HCT116 (cell line): ENCODE data around the gene PTPRA. TPM values are rescaled to one million over a fixed set of nuclear protein-coding genes. Genes with fewer than 3 reads are reported as not detected.

Experiments used
- ATAC-seq: fragments of 200-7000 bp; cut with Tn5 transposase; 2 replicates; pipeline ENCODE4 v1.9.1; 2020; ENCODE audit warnings: mild to moderate bottlenecking, moderate library complexity
- BruUV-seq: library from RNA; stranded (reverse); fragments of 400-500 nt; replicated peaks from 2 replicates; lab custom pipeline; 2021; lab: Mats Ljungman, UMichigan
- CTCF ChIA-PET: fragments of 300-600 bp; sonication (Branson Sonifier 250); formaldehyde crosslinking; loops from one replicate; lab custom pipeline; 2021; ENCODE audit warnings: antibody characterized with exemption; lab: Charles Lee
- POLR2A ChIA-PET: fragments of 300-600, 350-600 bp; sonication (Branson Sonifier 250); formaldehyde crosslinking; loops from one replicate; lab custom pipeline; 2021; ENCODE audit warnings: antibody characterized with exemption; lab: Charles Lee
- RAD21 ChIA-PET, 2 experiments: fragments of 300-600 bp; sonication (Branson Sonifier 250); formaldehyde crosslinking; loops; one replicate each; lab custom pipeline; 2023; ENCODE audit warnings: low total read pairs in 2 of 2; ENCODE audit not compliant: uncharacterized antibody in 2 of 2, unreplicated experiment in 2 of 2, low non-redundant PET in 1 of 2; lab: Charles Lee
- DNase-seq: peaks from one replicate; pipeline ENCODE4 v3.0.0-alpha.2; 2010; ENCODE audit warnings: low read depth, low spot score
- H2AFZ ChIP-seq: fragments of 200-600 bp; shearing (Covaris generic), sonication (generic); 2 replicates; pipeline ENCODE4 v1.6.1; 2017; ENCODE audit warnings: low read depth, mixed run types, mixed read lengths, antibody characterized with exemption, low read length; ENCODE audit not compliant: poor library complexity, severe bottlenecking
- H3K27ac ChIP-seq: 2 replicates; pipeline ENCODE4 v1.5.1; 2012; ENCODE audit warnings: low read depth, low read length
- H3K27me3 ChIP-seq: fragments of 200-600 bp; sonication (generic); 2 replicates; pipeline ENCODE4 v1.6.1; 2016; ENCODE audit warnings: mixed run types, low read length, mixed read lengths; ENCODE audit not compliant: insufficient read depth
- H3K36me3 ChIP-seq, 2 experiments: fragments of 200-500 bp in 1 of 2; fragments of 200-600 bp in 1 of 2; sonication (Bioruptor generic) in 1 of 2; sonication (generic) in 1 of 2; 2 replicates each; pipeline versions ENCODE4 v1.5.1 to v1.6.1; 2014 to 2016; ENCODE audit warnings: low read length in 2 of 2, inconsistent platforms in 1 of 2, mixed read lengths in 1 of 2, mixed run types in 1 of 2; ENCODE audit not compliant: insufficient read depth in 2 of 2, control insufficient read depth in 1 of 2
- H3K4me1 ChIP-seq, 2 experiments: fragments of 200-600 bp in 1 of 2; sonication (generic) in 1 of 2; 2 replicates each; pipeline versions ENCODE4 v1.5.1 to v1.6.1; 2012 to 2017; ENCODE audit warnings: low read length in 2 of 2, inconsistent platforms in 1 of 2, mild to moderate bottlenecking in 1 of 2, mixed read lengths in 1 of 2, mixed run types in 1 of 2, moderate library complexity in 1 of 2; ENCODE audit not compliant: insufficient read depth in 2 of 2, control insufficient read depth in 1 of 2
- H3K4me2 ChIP-seq: fragments of 200-600 bp; sonication (generic); 2 replicates; pipeline ENCODE4 v1.6.1; 2017; ENCODE audit warnings: mixed run types, low read length, mixed read lengths
- H3K4me3 ChIP-seq, 2 experiments: fragments of 200-600 bp in 1 of 2; sonication (generic) in 1 of 2; replicated peaks in 1 of 2; 2 replicates each; pipeline ENCODE4 v1.5.1; 2011 to 2016; ENCODE audit warnings: low read length in 2 of 2, control low read depth in 1 of 2, low read depth in 1 of 2, mild to moderate bottlenecking in 1 of 2, mixed read lengths in 1 of 2, mixed run types in 1 of 2
- H3K79me2 ChIP-seq: fragments of 200-600 bp; sonication (generic); 2 replicates; pipeline ENCODE4 v1.6.1; 2017; ENCODE audit warnings: mild to moderate bottlenecking, mixed run types, low read length, moderate library complexity, mixed read lengths; ENCODE audit not compliant: insufficient read depth
- H3K9ac ChIP-seq: fragments of 200-600 bp; sonication (generic); 2 replicates; pipeline ENCODE4 v1.6.1; 2016; ENCODE audit warnings: low read length, mixed read lengths
- H3K9me2 ChIP-seq: fragments of 200-600 bp; sonication (generic), shearing (Covaris generic); 2 replicates; pipeline ENCODE4 v1.6.1; 2017; ENCODE audit warnings: mixed run types, mild to moderate bottlenecking, moderate library complexity; ENCODE audit not compliant: insufficient read depth
- H3K9me3 ChIP-seq, 2 experiments: fragments of 200-500 bp in 1 of 2; fragments of 200-600 bp in 1 of 2; sonication (Bioruptor generic) in 1 of 2; sonication (generic) in 1 of 2; 2 replicates each; pipeline ENCODE4 v1.6.1; 2014 to 2017; ENCODE audit warnings: low read length in 2 of 2, mixed read lengths in 2 of 2, inconsistent platforms in 1 of 2, low read depth in 1 of 2, mild to moderate bottlenecking in 1 of 2, mixed run types in 1 of 2, moderate library complexity in 1 of 2; ENCODE audit not compliant: control insufficient read depth in 1 of 2, insufficient read depth in 1 of 2
- H4K20me1 ChIP-seq: fragments of 200-600 bp; sonication (generic), shearing (Covaris generic); 2 replicates; pipeline ENCODE4 v1.6.1; 2017; ENCODE audit warnings: mixed run types, mild to moderate bottlenecking, moderate library complexity; ENCODE audit not compliant: insufficient read depth
- CBX3 ChIP-seq: IDR thresholded peaks from 2 replicates; pipeline ENCODE4 v1.6.1; 2012; ENCODE audit warnings: low read depth
- ELF1 ChIP-seq: IDR thresholded peaks from 2 replicates; pipeline ENCODE4 v1.6.1; 2012; ENCODE audit warnings: low read depth, borderline replicate concordance
- EZH2 ChIP-seq: fragments of 200-600 bp; sonication (generic); IDR thresholded peaks from 2 replicates; pipeline ENCODE4 v1.6.1; 2017; ENCODE audit warnings: antibody characterized with exemption, mixed run types
- EZH2phosphoT487 ChIP-seq: fragments of 200-600 bp; IDR thresholded peaks from 2 replicates; pipeline ENCODE4 v1.6.1; 2018; ENCODE audit warnings: antibody characterized with exemption, borderline replicate concordance
- FOSL1 ChIP-seq: IDR thresholded peaks from 2 replicates; pipeline ENCODE4 v1.6.1; 2012; ENCODE audit warnings: low read depth
- JUND ChIP-seq: IDR thresholded peaks from 2 replicates; pipeline ENCODE4 v1.6.1; 2012
- RAD21 ChIP-seq: IDR thresholded peaks from 2 replicates; pipeline ENCODE4 v1.6.1; 2012; ENCODE audit warnings: low read depth, mild to moderate bottlenecking
- SIN3A ChIP-seq: IDR thresholded peaks from 2 replicates; pipeline ENCODE4 v1.6.1; 2012; ENCODE audit warnings: low read depth
- YY1 ChIP-seq: IDR thresholded peaks from 2 replicates; pipeline ENCODE4 v1.6.1; 2011; ENCODE audit warnings: low read length, low read depth, moderate library complexity, mild to moderate bottlenecking; ENCODE audit not compliant: insufficient replicate concordance; ENCODE audit errors: extremely low read depth
- ZFX ChIP-seq: fragments of 450-650 bp; IDR thresholded peaks from 2 replicates; pipeline ENCODE4 v1.6.1; 2017
- intact Hi-C: fragments of 100-400 bp; cut with micrococcal nuclease; formaldehyde crosslinking; loops from 2 replicates; pipeline ENCODE4 v1.10.0; 2022
- total RNA-seq: library from RNA; stranded (reverse); gene quantifications from one replicate; pipeline ENCODE4 v1.2.1, GENCODE V29; 2021; ENCODE audit not compliant: unreplicated experiment
- TF ChIP-seq, protein P1 (sequence below): IDR thresholded peaks from 2 replicates; pipeline ENCODE4 v1.6.1; 2012
- TF ChIP-seq, protein P2 (sequence below): IDR thresholded peaks from 2 replicates; pipeline ENCODE4 v1.6.1; 2011; ENCODE audit warnings: mild to moderate bottlenecking, low read length, moderate library complexity; ENCODE audit not compliant: insufficient replicate concordance; ENCODE audit errors: extremely low read depth

Gene PTPRA
- total RNA-seq, 1 experiment from 2014 or later = 44.6 TPM

DNA sequence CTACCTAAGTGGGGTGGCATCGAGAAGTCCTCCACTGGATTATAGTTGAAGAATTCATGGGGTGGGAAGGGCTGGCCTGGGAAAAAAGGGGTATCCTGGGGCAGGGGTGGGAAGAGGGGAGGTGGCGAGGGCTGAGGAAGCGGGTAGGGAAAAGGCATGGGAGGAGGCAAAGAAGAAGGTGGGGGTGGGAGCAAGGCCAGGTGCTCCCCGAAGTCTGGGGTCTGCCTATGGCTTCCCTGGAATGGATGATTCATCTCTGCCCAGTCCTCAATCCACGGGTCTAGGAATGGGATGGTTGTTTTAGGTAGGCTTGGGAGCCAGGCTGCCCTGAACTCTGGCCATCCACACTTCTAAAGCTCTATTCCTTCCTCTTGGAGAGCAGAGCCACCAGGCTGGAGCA, 37.2 kb upstream of the PTPRA start:
- RAD21 ChIA-PET = no interaction called here
- no peak for ATAC-seq
- no peak for DNase-seq
- Histone ChIP-seq H2AFZ (no peak overlapping the region), H3K4me3 (no peak overlapping the region), H3K27ac (no peak overlapping the region), H3K9me2 (no peaks in the 10 kb centered on the region), H4K20me1 (no peaks in the 10 kb centered on the region), H3K36me3 (no peaks in the 10 kb centered on the region), H3K9me3 (no peaks in the 10 kb centered on the region), H3K4me1 (peaks cover 11 to 22% of the 10 kb centered on the region in 2 experiments), H3K27me3 (no peaks in the 10 kb centered on the region), H3K4me2 (no peak overlapping the region), H3K9ac (no peak overlapping the region), H3K79me2 (peaks cover 7% of the 10 kb centered on the region; the same call in 1 of the 2 replicates)
- POLR2A ChIA-PET = no interaction called here
- intact Hi-C loops = no loop called here
- CTCF ChIA-PET = no interaction called here
- TF ChIP-seq ZFX = no peak
- TF ChIP-seq SIN3A = no peak
- no peak for TF ChIP-seq RAD21
- TF ChIP-seq ELF1 = no peak
- TF ChIP-seq CBX3 = no peak
- TF ChIP-seq YY1 = no peak
- no peak for TF ChIP-seq FOSL1
- TF ChIP-seq EZH2 = no peak
- no peak for TF ChIP-seq EZH2phosphoT487
- TF ChIP-seq JUND = no peak
- TF ChIP-seq, protein P1, sequence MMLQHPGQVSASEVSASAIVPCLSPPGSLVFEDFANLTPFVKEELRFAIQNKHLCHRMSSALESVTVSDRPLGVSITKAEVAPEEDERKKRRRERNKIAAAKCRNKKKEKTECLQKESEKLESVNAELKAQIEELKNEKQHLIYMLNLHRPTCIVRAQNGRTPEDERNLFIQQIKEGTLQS = no peak
- TF ChIP-seq, protein P2, sequence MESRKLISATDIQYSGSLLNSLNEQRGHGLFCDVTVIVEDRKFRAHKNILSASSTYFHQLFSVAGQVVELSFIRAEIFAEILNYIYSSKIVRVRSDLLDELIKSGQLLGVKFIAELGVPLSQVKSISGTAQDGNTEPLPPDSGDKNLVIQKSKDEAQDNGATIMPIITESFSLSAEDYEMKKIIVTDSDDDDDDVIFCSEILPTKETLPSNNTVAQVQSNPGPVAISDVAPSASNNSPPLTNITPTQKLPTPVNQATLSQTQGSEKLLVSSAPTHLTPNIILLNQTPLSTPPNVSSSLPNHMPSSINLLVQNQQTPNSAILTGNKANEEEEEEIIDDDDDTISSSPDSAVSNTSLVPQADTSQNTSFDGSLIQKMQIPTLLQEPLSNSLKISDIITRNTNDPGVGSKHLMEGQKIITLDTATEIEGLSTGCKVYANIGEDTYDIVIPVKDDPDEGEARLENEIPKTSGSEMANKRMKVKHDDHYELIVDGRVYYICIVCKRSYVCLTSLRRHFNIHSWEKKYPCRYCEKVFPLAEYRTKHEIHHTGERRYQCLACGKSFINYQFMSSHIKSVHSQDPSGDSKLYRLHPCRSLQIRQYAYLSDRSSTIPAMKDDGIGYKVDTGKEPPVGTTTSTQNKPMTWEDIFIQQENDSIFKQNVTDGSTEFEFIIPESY = no peak
- BruUV-seq = no TSS peak
